Measurements from ENCODE around the gene PMM2. TPM values are rescaled to one million over a fixed set of nuclear protein-coding genes. Genes with fewer than 3 reads are reported as not detected.

Gene PMM2
- total RNA-seq, 1 donor from 2014 or later = 11.5 TPM

DNA sequence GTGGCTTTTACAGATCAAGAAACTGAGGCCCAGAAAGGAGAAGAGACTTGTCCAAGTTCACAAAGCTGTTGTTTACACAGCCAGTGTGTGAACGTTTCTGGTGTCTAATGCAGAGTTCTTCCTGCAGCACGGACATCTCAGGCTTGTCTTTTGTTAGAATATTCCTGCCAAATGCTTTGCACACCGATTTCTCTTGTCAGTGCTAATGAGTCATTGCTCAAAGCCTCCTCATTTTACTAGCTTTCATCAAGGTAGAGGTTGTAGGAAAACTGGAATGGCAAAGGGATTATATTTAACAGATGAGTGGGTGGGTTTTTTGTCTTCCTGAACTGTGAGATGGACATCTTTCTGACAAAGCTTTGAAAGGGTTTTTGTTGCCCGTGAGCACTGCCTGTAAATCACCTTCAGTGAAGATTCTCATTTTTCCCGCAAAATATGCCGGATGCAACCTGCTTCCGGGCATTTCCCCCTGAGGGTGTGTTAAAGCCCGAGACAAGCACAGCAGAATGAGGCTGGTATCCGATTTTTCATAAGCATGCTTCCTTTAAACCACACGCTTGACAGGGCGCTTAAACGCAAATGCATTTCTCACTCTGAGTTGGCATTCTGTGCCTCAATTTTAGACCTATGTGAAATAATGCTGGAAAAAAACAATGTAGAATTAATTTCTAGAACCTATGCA lies 14.7 kb downstream of the PMM2 start:
- Histone ChIP-seq H3K36me3 (ENCODE audit: control insufficient read depth in 3 of 3, insufficient read depth in 3 of 3, low read length in 3 of 3) (peaks cover 48 to 66% (median 65%) of the 10 kb centered on the region in 3 donors), H3K9me3 (ENCODE audit: control insufficient read depth in 3 of 3, low read length in 3 of 3) (no peaks in the 10 kb centered on the region), H3K4me1 (ENCODE audit: control insufficient read depth in 3 of 3, insufficient read depth in 3 of 3, low read length in 3 of 3) (no peaks in the 10 kb centered on the region), H3K27ac (ENCODE audit: low read depth, low read length) (no peak overlapping the region), H3K27me3 (ENCODE audit: control insufficient read depth in 3 of 3, insufficient read depth in 3 of 3, low read length in 3 of 3) (no peaks in the 10 kb centered on the region), H3K4me3 (ENCODE audit: low read length in 3 of 3) (no peak overlapping the region), H3K9ac (ENCODE audit: low read depth in 1 of 3, low read length in 3 of 3) (no peak overlapping the region)

GRCh38 chr16:8814095-8814806 lies 16.6 kb downstream of the PMM2 start:
- Histone ChIP-seq H3K27ac (ENCODE audit: low read depth, low read length) (no peak overlapping the region), H3K9ac (ENCODE audit: low read depth in 1 of 3, low read length in 3 of 3) (no peak overlapping the region), H3K4me1 (ENCODE audit: control insufficient read depth in 3 of 3, insufficient read depth in 3 of 3, low read length in 3 of 3) (no peaks in the 10 kb centered on the region), H3K9me3 (ENCODE audit: control insufficient read depth in 3 of 3, low read length in 3 of 3) (no peaks in the 10 kb centered on the region), H3K4me3 (ENCODE audit: low read length in 3 of 3) (no peak overlapping the region), H3K27me3 (ENCODE audit: control insufficient read depth in 3 of 3, insufficient read depth in 3 of 3, low read length in 3 of 3) (no peaks in the 10 kb centered on the region), H3K36me3 (ENCODE audit: control insufficient read depth in 3 of 3, insufficient read depth in 3 of 3, low read length in 3 of 3) (peaks cover 43 to 60% (median 56%) of the 10 kb centered on the region in 3 donors)

GRCh38 chr16:8816967-8817655 lies 19.5 kb downstream of the PMM2 start:
- no peaks in the 10 kb centered on the region for H3K9me3 ChIP-seq (ENCODE audit: control insufficient read depth in 3 of 3, low read length in 3 of 3)
- H3K36me3 ChIP-seq (ENCODE audit: control insufficient read depth in 3 of 3, insufficient read depth in 3 of 3, low read length in 3 of 3) = peaks cover 40 to 56% (median 44%) of the 10 kb centered on the region in 3 donors
- no peak overlapping the region for H3K27ac ChIP-seq (ENCODE audit: low read depth, low read length)
- no peak overlapping the region for H3K9ac ChIP-seq (ENCODE audit: low read depth in 1 of 3, low read length in 3 of 3)
- H3K4me3 ChIP-seq (ENCODE audit: low read length in 3 of 3) = no peak overlapping the region
- no peaks in the 10 kb centered on the region for H3K27me3 ChIP-seq (ENCODE audit: control insufficient read depth in 3 of 3, insufficient read depth in 3 of 3, low read length in 3 of 3)
- no peaks in the 10 kb centered on the region for H3K4me1 ChIP-seq (ENCODE audit: control insufficient read depth in 3 of 3, insufficient read depth in 3 of 3, low read length in 3 of 3)

DNA sequence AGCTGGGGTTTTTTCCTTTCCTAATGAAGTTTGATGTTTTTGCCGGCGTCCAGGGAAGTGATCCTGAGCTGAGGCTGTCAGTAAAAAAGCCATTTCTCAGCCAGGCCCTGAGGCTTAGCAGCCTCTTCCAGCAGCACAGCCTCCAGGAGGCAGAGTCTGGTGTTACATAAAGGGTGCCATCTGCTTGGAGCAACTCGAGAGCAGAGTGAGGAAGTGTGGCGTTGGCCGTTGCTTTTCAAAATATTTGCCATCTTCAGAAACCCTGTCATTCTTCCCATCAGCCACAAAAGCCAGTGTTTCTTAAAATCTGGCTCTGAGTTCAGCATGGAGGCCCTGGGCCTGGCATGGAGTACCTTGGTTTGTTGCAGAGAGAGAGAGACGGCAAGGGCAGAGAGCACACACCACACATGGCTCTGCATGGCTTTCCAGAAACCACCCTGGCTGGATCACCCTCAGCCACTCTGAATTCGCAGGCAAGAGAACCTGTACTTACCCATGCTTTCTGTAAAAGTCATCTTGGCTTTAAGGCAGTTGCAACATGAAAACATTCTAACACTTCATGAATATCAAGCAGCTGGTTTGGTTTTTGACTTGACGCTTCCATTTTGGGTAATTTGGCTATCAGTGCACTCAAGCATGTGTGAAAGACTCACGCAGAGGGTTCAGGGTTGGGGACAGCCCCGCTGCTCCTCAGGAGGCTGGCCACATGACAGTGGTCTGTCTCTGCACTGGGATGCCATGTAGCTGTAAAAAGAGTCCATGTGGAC lies 21.0 kb downstream of the PMM2 start:
- H3K9ac ChIP-seq (ENCODE audit: low read depth in 1 of 3, low read length in 3 of 3) = no peak overlapping the region
- no peaks in the 10 kb centered on the region for H3K4me1 ChIP-seq (ENCODE audit: control insufficient read depth in 3 of 3, insufficient read depth in 3 of 3, low read length in 3 of 3)
- H3K4me3 ChIP-seq (ENCODE audit: low read length in 3 of 3) = no peak overlapping the region
- H3K9me3 ChIP-seq (ENCODE audit: control insufficient read depth in 3 of 3, low read length in 3 of 3) = no peaks in the 10 kb centered on the region
- H3K36me3 ChIP-seq (ENCODE audit: control insufficient read depth in 3 of 3, insufficient read depth in 3 of 3, low read length in 3 of 3) = peaks cover 28 to 40% (median 28%) of the 10 kb centered on the region in 3 donors
- H3K27me3 ChIP-seq (ENCODE audit: control insufficient read depth in 3 of 3, insufficient read depth in 3 of 3, low read length in 3 of 3) = no peaks in the 10 kb centered on the region
- no peak overlapping the region for H3K27ac ChIP-seq (ENCODE audit: low read depth, low read length)

- H3K36me3 ChIP-seq (ENCODE audit: control insufficient read depth in 3 of 3, insufficient read depth in 3 of 3, low read length in 3 of 3) = peaks cover 20 to 33% (median 20%) of the 10 kb centered on the region in 3 donors
- no peak overlapping the region for H3K27ac ChIP-seq (ENCODE audit: low read depth, low read length)
- no peak overlapping the region for H3K9ac ChIP-seq (ENCODE audit: low read depth in 1 of 3, low read length in 3 of 3)
- no peaks in the 10 kb centered on the region for H3K27me3 ChIP-seq (ENCODE audit: control insufficient read depth in 3 of 3, insufficient read depth in 3 of 3, low read length in 3 of 3)
- H3K9me3 ChIP-seq (ENCODE audit: control insufficient read depth in 3 of 3, low read length in 3 of 3) = no peaks in the 10 kb centered on the region
- no peaks in the 10 kb centered on the region for H3K4me1 ChIP-seq (ENCODE audit: control insufficient read depth in 3 of 3, insufficient read depth in 3 of 3, low read length in 3 of 3)
- H3K4me3 ChIP-seq (ENCODE audit: low read length in 3 of 3) = no peak overlapping the region
Observed at GRCh38 chr16:8819411-8820034, 21.9 kb downstream of the PMM2 start.

DNA sequence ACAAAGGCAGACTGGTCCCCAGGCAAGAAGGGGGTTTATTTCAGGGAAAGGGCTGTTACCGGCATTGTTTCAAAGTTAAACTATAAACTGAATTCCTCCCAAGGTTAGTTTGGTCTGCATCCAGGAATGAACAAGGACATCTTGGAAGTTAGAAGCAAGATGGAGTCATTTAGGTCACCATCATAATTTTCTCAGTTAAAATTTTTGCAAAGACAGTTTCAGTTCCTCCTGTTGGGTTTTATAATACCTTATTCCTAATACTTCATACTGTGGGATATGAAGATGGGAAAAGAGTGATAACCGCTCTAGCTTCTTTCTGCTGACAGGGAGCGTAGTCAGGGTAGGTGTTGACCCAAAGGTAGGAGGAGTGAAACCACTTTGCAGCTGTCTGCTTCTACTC lies 24.8 kb downstream of the PMM2 start:
- Histone ChIP-seq H3K9me3 (ENCODE audit: control insufficient read depth in 3 of 3, low read length in 3 of 3) (no peaks in the 10 kb centered on the region), H3K9ac (ENCODE audit: low read depth in 1 of 3, low read length in 3 of 3) (no peak overlapping the region), H3K4me3 (ENCODE audit: low read length in 3 of 3) (no peak overlapping the region), H3K27ac (ENCODE audit: low read depth, low read length) (no peak overlapping the region), H3K4me1 (ENCODE audit: control insufficient read depth in 3 of 3, insufficient read depth in 3 of 3, low read length in 3 of 3) (no peaks in the 10 kb centered on the region), H3K36me3 (ENCODE audit: control insufficient read depth in 3 of 3, insufficient read depth in 3 of 3, low read length in 3 of 3) (peaks cover 15 to 23% (median 16%) of the 10 kb centered on the region in 3 donors), H3K27me3 (ENCODE audit: control insufficient read depth in 3 of 3, insufficient read depth in 3 of 3, low read length in 3 of 3) (no peaks in the 10 kb centered on the region)

GRCh38 chr16:8826278-8826879 lies 28.7 kb downstream of the PMM2 start:
- H3K4me3 ChIP-seq (ENCODE audit: low read length in 3 of 3) = no peak overlapping the region
- H3K9ac ChIP-seq (ENCODE audit: low read depth in 1 of 3, low read length in 3 of 3) = no peak overlapping the region
- no peaks in the 10 kb centered on the region for H3K4me1 ChIP-seq (ENCODE audit: control insufficient read depth in 3 of 3, insufficient read depth in 3 of 3, low read length in 3 of 3)
- H3K27me3 ChIP-seq (ENCODE audit: control insufficient read depth in 3 of 3, insufficient read depth in 3 of 3, low read length in 3 of 3) = no peaks in the 10 kb centered on the region
- H3K36me3 ChIP-seq (ENCODE audit: control insufficient read depth in 3 of 3, insufficient read depth in 3 of 3, low read length in 3 of 3) = peaks cover 11 to 21% (median 14%) of the 10 kb centered on the region in 3 donors
- H3K27ac ChIP-seq (ENCODE audit: low read depth, low read length) = no peak overlapping the region
- H3K9me3 ChIP-seq (ENCODE audit: control insufficient read depth in 3 of 3, low read length in 3 of 3) = no peaks in the 10 kb centered on the region

- H3K4me3 ChIP-seq (ENCODE audit: low read length in 3 of 3) = no peak overlapping the region
- no peaks in the 10 kb centered on the region for H3K27me3 ChIP-seq (ENCODE audit: control insufficient read depth in 3 of 3, insufficient read depth in 3 of 3, low read length in 3 of 3)
- H3K9ac ChIP-seq (ENCODE audit: low read depth in 1 of 3, low read length in 3 of 3) = no peak overlapping the region
- no peaks in the 10 kb centered on the region for H3K9me3 ChIP-seq (ENCODE audit: control insufficient read depth in 3 of 3, low read length in 3 of 3)
- no peaks in the 10 kb centered on the region for H3K4me1 ChIP-seq (ENCODE audit: control insufficient read depth in 3 of 3, insufficient read depth in 3 of 3, low read length in 3 of 3)
- no peak overlapping the region for H3K27ac ChIP-seq (ENCODE audit: low read depth, low read length)
- H3K36me3 ChIP-seq (ENCODE audit: control insufficient read depth in 3 of 3, insufficient read depth in 3 of 3, low read length in 3 of 3) = peaks cover 13 to 23% (median 16%) of the 10 kb centered on the region in 3 donors
Observed at GRCh38 chr16:8828541-8829165, 31.0 kb downstream of the PMM2 start.

DNA sequence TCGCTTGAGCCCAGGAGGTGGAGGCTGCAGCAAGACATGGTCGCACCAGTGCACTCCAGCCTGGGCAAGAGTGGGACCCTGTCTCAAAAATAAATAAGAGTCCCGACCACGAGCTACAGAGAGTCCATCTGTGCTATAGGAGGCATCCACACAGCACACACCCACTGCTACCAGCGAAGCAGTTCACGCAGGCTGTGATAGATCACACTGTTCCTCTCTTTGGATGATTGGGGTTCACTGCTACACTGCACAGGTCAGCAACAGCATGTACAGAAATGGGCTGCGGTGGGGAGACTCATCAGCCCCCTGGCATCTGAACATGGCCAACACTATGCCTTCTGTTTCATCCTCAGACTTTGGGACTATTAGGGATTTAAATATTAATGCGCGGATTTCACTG lies 33.8 kb downstream of the PMM2 start:
- peaks cover 13 to 23% (median 16%) of the 10 kb centered on the region in 3 donors for H3K36me3 ChIP-seq (ENCODE audit: control insufficient read depth in 3 of 3, insufficient read depth in 3 of 3, low read length in 3 of 3)
- peaks cover 0 to 2% (median 0%) of the 10 kb centered on the region in 3 donors for H3K4me1 ChIP-seq (ENCODE audit: control insufficient read depth in 3 of 3, insufficient read depth in 3 of 3, low read length in 3 of 3)
- no peaks in the 10 kb centered on the region for H3K27me3 ChIP-seq (ENCODE audit: control insufficient read depth in 3 of 3, insufficient read depth in 3 of 3, low read length in 3 of 3)
- H3K4me3 ChIP-seq (ENCODE audit: low read length in 3 of 3) = no peak overlapping the region
- no peaks in the 10 kb centered on the region for H3K9me3 ChIP-seq (ENCODE audit: control insufficient read depth in 3 of 3, low read length in 3 of 3)
- H3K27ac ChIP-seq (ENCODE audit: low read depth, low read length) = no peak overlapping the region
- H3K9ac ChIP-seq (ENCODE audit: low read depth in 1 of 3, low read length in 3 of 3) = no peak overlapping the region

Data from skeletal muscle tissue (tissue), 4 donors.